ENCODE data around the gene CRACR2B.

The CRACR2B gene
- long read RNA-seq, donor 1, partial matches to known transcripts = 26 of 31 reads
- long read RNA-seq, donor 1, other reads (novel, unspliced or antisense) = 0 of 31 reads
- long read RNA-seq, donor 2, partial matches to known transcripts = 0 of 3 reads
- long read RNA-seq, donor 2, other reads (novel, unspliced or antisense) = 0 of 3 reads
- long read RNA-seq, donor 3, partial matches to known transcripts = 0 of 3 reads
- long read RNA-seq, donor 3, other reads (novel, unspliced or antisense) = 0 of 3 reads
- long read RNA-seq, donor 4, partial matches to known transcripts = 10 of 12 reads
- long read RNA-seq, donor 4, other reads (novel, unspliced or antisense) = 0 of 12 reads
- long read RNA-seq, donor 5, partial matches to known transcripts = 0 of 2 reads
- long read RNA-seq, donor 5, other reads (novel, unspliced or antisense) = 0 of 2 reads
- long read RNA-seq, donor 6, partial matches to known transcripts = 0 of 5 reads
- long read RNA-seq, donor 6, other reads (novel, unspliced or antisense) = 0 of 5 reads
- long read RNA-seq, donor 7, partial matches to known transcripts = 0 of 5 reads
- long read RNA-seq, donor 7, other reads (novel, unspliced or antisense) = 0 of 5 reads
- long read RNA-seq, donor 8, partial matches to known transcripts = 0 of 6 reads
- long read RNA-seq, donor 8, other reads (novel, unspliced or antisense) = 0 of 6 reads

DNA sequence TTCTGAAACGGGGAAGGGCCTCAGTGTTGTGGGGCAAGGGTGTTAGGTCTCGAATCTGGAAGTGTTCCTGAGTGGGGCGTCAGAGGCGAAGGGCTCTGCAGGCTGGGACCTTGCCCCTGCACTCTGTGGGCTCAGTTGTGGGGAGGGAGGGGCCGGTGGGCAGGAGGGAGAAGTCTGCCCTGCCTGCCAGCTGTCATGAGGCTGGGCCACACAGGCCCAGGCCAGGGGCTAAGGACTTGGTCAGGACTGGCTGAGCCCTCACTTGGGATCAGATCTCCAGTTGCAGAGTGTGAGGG, at the start of gene CRACR2B:
CRACR2B (plus strand) TSS at position 23 of the 296 bp plus-strand sequence. CDS start 689 bp downstream, outside the sequence.
- no peak for DNase-seq

DNA sequence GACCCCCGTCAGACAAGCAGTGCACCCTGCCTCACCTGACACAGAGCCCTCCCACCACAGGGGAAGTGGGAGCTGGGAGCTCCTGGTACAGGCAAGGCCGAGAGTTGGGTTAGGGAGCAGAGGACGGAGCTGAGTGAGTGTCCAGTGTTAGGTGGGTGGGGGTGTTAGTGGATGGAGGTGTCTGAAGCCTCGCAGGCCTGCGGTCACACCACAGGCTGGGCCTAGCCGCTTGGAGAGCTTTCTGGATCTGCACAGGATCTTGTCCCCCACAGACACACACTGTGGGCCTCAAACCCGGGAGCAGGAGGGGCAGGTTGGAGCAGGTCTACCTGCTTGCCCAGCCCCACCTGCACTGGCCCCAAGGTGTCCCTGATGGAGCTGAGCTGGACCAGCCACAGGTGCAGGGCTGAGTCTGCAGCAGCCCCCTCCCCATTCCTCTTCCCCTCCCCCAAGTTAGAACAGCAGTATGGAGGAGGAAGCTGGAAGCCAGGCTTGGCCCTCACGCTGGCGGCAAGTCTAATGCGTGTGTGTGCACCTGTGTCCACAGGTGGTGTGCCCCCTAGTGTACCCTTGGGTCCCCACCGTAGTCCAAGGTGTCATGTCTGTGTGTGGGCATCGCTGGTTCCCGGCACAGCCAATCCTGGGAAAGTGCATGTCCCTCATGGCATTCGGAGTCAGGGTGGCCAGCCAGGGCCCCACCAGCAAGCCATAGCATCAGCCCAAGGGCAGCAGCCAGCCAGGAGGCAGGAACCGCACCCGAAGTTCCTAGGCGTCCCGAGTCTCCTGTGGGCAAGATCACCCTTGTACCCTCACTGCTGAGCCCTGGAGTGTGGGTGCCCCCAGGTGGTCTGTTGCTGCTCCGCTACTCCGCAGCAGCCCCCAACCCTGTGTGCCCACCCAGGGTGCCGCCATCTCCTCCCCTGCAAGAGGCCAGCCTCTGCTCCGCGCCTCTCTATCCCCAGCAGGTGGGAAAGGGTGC, 48.5 kb upstream of the CRACR2B start:
- no peak for DNase-seq

DNA sequence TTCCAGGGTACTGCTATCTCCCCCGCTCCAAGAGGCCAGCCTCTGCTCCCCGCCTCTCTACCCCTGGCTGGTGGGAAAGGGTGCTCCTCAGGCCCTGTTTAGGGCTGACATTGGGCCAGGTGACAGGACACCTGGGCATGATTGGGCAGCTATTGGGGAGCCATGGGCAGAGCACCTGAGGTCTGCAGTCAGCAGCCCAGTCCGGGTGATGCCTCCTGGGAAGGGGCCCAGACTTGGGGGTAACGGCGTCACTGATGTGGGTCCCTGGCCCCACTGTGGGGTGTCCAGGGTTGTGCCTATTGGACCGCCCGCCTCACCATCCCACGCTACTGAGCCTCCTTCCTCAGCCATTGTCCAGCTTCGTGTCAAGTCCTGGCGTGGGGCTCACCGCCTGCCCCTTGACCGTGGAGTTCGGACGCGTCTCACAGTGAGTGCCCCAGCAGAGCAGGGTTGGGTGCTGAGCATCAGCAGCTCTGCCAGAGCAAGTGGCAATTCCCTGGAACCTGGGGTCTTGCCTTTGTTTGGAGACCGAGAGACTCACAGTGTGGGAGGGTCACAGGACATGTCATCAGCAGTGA, 47.7 kb upstream of the CRACR2B start:
- DNase-seq = no peak

DNA sequence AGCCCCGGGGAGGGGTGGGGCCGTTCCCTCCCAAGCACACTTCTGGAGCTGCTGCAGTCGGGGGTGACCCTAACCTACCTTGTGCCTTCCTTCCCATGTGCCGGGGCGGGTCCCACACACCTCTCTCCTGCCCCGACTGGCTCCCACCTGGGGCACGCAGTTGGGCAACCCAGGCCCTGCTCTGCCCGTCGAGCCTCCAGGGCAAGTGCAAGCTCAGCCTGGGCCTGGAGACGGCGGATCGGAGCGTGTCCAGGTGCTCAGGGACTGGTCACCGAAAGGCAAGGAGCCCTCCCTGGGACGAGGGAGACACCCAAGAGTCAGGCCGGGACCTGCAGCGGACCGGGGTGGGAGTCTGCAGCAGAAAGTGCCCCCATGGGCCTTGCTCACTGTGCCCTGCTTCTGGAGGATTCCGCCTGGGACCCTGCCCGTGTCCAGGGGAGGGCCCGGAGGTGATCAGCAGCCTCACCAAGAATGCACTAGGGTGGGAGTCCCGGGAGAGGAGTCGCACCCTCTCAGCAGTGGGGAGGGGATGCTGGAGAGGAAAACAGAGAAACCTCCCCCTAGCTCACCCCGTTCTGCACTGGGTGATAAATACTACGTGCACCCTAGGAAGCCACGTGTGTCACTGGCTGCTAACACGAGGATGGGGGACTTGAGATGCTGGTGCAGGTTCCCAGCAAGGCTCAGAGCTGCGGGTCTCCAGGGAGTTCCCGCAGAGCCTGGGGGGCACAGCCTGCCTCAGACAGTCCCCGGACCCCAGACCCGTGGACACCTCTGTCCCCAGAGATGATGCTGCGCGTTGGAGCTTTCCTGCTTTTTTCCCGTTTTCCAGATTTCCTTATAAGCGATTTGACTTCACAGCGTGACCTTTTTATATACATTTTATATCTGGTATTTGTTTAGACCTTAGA, 45.2 kb upstream of the CRACR2B start:
- no peak for DNase-seq

DNA sequence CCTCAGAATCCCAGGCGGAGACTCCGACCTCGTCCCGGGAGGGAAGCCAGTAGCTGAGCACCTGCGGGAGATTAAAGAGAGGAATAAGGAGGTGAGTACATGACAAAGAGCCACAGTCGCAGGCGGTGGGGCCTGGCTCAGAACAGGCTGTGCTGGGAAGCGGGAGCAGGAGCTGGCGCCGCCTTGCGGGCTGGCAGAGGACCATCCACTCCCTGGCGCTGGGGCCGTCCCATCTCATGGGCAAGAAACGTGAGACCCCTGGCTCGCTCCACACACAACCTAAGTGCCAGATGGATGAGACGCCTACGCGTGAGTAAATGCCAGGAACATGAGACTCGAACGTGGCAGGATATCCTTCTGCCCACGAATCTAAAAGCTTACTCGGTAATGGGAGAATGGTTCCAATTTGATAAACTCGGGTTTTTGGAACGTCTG, 44.1 kb upstream of the CRACR2B start:
- peak; percentile 65 for DNase-seq

DNA sequence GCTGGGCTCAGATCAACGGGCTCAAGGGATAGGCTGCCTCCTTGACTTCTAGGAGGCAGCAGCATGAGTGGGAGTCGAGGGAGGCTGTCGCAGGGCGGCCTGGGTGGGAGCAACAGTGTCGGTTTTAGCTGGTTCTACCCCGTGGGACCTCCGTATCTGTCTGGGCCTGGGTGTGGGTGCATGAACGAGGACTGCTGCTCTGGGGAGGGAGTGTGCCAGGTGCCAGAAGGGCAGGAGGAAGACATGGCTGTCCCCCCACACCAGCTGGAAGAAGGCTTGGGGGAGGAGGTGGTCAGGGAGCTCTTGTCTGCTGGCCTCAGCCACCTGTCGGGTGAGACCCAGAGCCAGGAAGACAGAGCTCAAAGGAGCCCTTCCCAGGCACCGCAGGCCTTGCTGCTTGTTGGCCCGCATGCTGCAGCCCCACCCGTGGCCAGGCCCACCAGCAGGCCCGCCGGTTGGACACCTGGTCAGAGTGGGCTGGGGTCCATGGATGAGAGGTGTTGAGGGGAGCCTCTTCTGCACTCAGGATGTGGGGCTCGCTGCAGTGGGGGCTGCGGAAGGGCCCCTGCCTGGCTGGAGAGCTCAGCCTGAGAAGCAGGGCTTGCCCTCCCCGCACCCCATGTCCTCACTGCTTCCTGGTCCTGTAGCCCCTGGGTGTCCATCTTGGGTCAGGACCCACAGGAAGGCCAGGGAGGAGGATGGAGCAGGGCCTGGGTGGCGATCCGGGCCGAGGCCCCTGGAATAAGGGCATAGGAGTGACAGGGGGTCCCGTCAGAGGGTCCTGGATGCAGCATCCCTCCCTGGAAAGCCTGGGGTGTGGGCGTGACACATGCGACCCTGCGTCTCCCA, 41.3 kb upstream of the CRACR2B start:
- no peak for DNase-seq

DNA sequence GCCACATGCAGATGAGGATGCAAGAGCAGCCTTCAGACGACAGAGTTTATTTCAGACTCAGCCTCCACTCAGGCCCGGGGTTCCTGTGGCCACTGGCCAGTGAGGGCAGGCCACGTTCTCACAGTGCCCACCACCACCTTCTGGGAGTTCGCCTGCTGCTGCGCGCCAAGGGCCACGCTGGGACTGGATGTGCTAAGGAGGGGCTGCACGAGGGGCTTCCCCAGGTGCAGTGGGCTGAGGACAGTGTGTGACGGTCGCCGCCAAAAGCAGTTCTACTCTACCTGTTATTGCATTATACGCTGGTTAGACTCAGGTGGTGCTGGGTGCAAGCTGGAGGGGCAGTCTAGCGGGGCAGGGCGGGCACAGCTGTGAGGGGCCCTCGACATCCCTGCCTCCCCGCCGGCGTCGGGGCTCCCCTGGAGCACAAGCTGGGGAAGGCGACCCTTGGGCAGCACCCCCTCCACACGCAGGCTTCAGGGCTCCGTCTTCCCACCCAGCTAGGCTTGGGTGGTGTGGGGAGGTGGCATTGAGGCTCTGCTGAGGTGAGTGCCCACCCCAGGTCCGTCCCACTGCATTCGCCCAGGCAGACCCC, 40.5 kb upstream of the CRACR2B start:
- DNase-seq = no peak

DNA sequence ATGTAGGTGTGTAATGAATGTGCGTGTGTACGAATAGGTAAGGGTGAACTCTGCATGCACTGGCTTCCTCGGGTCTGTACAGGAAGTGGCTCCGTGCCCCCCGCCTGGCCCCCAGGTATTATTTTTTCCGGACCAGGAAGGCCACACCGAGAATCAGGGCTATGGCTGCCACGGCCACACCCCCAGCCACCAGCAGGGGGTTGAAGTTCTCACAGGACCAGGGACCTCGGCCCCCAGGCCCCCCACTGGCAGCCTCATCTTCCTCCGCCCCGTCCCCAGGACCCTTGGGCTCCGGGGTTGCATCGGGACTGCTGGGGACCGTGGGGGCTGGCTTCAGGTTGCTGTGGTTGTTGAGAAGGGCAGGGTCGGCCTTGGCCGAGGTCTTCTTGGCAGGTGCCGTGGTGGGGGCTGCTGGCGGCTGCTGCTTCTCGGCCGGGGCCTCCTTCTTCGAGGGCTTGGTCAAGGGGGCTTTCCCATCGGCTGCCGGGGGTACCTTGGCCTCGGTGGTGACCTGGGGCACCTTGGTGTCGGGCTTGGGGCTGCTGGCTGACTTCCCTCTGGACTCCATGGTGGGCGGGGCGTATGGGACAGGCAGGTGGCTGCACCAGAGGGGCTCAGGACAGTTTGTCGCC, 39.6 kb upstream of the CRACR2B start:
- DNase-seq = no peak

DNA sequence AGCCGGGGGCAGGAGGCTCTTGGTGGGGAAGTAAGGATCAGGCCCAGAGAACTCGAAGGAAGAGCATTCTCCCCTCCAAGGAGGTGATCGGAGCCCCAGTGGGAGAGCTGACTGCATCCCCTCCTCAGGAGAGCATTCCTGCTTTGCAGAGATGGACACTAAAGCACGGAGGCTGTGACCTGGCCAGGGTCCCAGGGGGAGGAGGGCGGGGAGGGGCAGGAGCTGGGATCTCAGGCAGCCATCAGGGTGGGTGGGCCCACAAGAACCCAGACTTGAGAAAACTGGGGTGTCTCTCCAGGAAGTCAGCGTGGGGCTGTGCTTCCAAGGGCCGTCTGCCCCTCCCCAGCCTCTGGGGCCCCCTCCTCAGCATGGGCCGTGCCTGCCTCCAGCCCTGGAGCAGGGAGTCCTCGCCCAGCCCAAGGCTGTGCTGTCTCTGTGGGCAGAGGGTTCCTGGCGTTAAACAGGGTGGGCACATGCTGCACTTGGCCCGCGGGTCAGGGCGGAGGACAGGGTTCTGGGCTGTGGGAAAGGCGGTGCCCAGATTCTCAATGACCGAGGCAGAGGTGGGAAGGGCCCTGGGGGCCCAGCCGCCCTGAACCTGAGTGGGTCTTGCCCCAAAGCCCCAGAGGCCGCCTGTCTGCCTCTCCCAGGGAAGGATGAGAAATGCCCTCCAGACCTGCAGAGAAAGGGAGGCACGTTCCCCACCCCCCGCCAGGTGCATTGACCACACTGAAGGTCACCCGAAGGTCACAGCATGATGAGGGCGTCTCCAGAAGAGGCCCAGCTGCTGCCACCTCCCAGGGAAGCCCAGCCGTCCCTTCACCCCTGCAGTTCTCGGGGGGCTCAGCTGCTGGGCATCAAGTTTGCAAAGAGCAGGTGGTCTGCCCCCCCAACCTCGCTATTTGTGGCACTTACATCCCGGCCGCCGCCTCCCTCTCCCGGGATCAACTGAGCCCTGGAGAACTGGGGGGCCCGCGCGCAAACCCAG, 38.5 kb upstream of the CRACR2B start:
- DNase-seq = no peak

DNA sequence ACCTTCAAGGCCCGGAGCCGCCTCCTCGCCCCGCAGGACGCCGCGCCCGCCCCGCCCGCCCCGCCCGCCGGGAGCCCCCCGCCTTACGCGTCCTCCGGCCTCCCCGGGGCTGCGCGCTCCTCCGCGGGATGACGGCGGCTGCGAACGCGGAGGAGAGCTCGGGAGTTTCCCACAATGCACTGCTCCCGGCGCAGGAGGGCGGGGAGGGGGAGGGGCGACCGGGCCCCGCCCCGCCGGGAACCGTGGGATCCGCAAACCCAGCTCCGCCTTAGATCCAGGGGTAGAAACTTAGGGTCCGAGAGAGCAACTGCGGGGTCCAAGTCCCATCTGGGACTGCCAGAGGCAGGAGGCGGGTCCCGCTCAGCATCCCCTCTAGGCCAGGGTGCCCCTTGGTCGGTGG, 37.8 kb upstream of the CRACR2B start, which contains the start of gene CEND1:
CEND1 (minus strand) TSS at position 148 of the 400 bp plus-strand sequence. CDS start 1,514 bp downstream, outside the sequence.
- no peak for DNase-seq

DNA sequence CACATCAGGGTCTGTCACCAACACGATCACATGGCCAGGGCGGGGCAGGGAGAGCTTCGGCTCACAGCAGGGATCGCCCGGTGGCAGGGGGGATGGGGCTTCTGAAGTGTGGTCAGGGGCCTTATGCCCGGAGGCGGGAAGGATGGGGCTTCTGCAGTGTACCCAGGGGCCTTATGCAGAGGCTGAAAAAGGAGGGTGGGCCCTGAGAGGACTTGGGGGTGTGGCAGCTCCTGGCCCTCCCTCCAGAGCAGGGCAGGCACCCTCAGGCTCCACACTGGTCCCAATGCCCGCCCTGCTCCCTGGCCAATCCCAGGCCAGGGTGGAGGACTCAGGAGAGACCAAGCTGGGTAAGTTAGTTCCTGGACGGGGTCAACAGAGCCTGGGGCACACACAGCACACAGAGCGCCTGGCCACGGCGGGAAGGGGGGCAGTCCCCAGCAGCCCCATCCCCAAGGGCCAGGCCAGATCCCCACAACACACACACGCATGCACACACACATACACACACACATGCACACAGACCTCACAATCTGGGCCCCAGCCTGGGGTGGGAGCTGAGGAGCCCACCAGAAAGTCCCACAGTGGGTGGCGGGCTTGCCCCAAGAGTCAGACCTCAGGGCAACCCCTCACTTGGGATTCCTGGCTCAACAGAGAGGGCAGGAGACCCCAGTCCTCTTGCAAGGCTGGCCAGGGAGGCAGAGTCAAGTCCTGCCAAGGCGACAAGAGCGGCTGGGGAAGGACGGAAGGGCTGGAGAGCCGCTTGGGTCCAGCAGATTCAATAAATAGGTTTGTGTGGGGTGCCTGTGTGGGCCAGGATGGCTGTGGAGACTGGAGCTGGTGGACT, 36.8 kb upstream of the CRACR2B start:
- DNase-seq = no peak

DNA sequence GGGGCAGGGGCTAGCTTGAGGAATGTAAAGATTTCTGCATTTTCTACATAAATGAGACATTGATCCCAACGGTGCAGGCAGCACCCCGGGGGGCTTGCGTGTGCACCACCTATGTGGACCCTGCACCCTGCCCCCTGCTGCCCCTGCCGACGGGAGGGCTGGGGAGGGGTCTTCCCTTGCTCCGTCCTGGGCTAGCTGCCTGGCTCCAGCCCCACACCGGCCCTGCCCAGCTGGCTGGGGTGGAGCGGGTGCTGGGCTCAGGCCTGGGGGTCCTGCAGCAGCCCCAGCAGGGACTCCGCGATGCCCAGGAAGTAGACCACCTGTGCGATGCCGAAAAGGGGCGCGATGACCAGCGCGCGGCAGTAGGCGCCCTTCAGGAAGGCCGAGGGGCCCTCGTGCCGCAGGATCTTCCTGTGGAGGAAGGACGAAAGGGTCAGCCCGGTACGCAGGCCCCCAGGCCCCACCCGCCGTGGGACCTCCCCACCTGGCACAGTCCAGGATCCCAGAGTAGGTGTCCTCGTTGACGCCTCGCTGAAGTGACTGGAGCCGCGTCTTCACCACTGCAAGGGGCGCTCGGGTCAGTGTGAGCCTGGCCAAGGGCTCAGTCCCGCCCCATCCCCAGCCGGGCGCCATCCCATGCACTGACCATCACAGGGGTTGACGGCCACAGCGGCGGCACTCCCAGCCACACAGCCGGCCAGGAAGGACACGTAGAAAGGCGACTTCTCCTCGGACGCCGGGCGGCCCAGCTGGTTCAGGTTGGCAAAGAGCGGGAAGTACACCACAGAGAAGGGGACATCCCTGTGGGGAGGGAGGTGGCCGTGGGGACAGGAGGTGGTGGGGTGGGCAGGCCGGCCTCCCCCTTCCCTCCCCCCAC, 35.8 kb upstream of the CRACR2B start:
- no peak for DNase-seq

DNA sequence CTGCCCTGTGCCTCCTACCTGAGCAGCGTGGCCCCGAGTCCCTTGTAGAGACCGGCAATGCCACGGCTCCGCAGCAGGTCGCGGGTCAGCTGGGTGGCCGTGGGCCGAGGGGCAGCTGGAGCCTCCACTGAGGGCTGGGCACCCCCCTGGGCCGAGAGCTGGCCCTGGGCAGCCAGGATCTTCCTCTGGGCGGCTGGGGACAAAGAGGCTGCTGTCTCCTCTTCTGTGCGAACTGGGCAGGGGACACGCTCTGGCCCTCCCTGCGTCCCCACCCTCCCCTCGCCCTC, 35.2 kb upstream of the CRACR2B start:
- no peak for DNase-seq

DNA sequence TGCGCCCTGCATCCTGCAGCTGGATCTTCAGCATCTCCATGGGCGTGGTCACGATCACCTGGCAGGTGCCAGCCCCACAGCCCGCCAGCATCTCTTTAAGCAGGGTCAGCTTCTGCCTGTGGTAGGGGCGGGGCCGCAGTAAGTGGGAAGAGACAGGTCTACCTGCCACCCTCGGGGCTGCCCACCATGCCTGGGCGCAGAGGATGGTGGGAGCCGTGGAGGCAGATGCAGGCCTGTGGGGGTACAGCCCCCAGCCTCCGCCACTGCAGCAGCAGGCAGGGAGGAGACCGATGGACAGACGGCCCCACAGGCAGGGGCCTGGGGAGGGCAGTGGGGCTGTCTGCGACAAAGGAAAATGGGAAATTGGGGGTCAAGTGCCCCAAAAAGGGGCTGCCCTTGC, 34.8 kb upstream of the CRACR2B start:
- DNase-seq = no peak

DNA sequence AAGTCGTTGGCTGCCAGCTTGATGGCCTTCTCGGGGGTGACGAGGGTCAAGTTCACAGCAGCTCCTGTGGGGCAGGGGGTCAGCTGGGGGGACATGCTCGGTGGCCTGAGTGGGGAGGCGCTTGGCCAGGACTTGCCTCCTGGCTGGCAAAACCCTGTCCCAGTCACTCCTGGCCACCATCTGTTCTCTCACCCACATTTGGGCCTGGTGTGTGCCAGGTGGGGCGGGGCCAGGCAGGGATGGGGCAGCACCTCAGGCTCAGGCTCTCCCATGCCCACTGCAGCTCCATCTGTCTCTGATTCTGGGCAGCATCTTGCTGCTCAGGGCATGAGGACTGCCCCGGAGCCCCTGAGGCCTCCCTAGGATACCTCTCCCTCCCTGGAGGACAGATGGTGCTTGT, 34.2 kb upstream of the CRACR2B start:
- DNase-seq = no peak

Measured in right kidney (tissue), 9 donors.